Breast epithelium (tissue), 3 donors: ENCODE data around the gene EEPD1.

Experiments
- CTCF ChIP-seq, 3 donors: fragments of 450-650 bp; IDR thresholded peaks; one replicate each; pipeline ENCODE4 v1.5.1; 2016 to 2017; ENCODE audit warnings: antibody characterized with exemption in 3 of 3, mild to moderate bottlenecking in 3 of 3, moderate library complexity in 3 of 3
- POLR2AphosphoS5 ChIP-seq, 3 donors: sonication (generic); formaldehyde crosslinking; IDR thresholded peaks; one replicate each; pipeline ENCODE4 v1.6.1; 2017; ENCODE audit warnings: antibody characterized with exemption in 3 of 3

DNA sequence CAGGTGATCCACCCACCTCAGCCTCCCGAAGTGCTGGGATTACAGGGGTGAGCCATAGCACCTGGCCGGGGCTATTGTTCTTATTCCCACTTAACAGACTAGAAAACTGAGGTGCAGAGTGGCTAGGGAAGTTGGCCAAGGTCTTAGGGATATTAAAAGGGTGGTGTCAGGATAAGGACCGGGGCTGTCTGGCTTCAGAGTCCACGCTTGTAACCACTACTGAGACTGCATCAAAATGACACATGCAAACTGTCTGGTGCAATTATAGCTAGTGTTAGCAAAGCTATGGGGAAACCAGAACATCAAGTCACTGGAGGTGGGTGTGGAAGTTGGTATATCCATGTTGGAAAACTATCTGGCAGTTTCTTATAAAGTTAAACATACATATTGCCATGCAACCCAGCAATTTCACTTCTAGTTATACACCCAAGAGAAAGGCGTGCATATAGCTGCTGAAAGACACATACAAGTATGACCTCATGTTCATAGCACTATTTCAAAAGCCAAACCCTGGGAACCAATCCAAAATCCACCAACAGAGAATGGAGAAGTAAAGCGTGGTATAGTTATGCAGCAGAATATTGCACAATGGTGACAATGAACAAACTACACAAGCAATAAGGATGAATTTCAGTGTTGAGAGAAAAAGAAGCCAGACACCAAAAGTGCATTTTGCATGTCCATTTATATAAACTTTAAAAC is 33.9 kb upstream of the EEPD1 start:
- TF ChIP-seq CTCF (IDR thresholded peaks at IDR 0.05) (no peak), POLR2AphosphoS5 (IDR thresholded peaks at IDR 0.05) (no peak)
